Skeletal muscle satellite cell (primary cell): Measurements from ENCODE around the gene SLC25A5.

Experiments
- H3K27me3 ChIP-seq: 2 replicates; pipeline ENCODE4 v1.7.0; 2013; ENCODE audit warnings: low read length; ENCODE audit not compliant: control insufficient read depth, insufficient read depth
- H3K36me3 ChIP-seq: 2 replicates; pipeline ENCODE4 v1.7.0; 2013; ENCODE audit warnings: mild to moderate bottlenecking, control low read depth, low read length; ENCODE audit not compliant: insufficient read depth
- H3K4me1 ChIP-seq: 2 replicates; pipeline ENCODE4 v1.7.0; 2013; ENCODE audit warnings: low read length; ENCODE audit not compliant: control insufficient read depth, insufficient read depth
- H3K4me2 ChIP-seq: 2 replicates; pipeline ENCODE4 v1.7.0; 2013; ENCODE audit warnings: mild to moderate bottlenecking, low read length
- H3K4me3 ChIP-seq: 2 replicates; pipeline ENCODE4 v1.7.0; 2013; ENCODE audit warnings: low read length
- H3K9ac ChIP-seq: 2 replicates; pipeline ENCODE4 v1.7.0; 2013; ENCODE audit warnings: mild to moderate bottlenecking, low read depth, low read length, moderate library complexity
- H3K9me3 ChIP-seq: replicated peaks from 2 replicates; pipeline ENCODE4 v1.7.0; 2013; ENCODE audit warnings: mild to moderate bottlenecking, control low read depth, low read length

The SLC25A5 gene

GRCh38 chrX:119453202-119453601 lies 15.0 kb upstream of the SLC25A5 start:
- Histone ChIP-seq H3K27me3 (no peaks in the 10 kb centered on the region), H3K4me2 (no peak overlapping the region), H3K4me3 (no peak overlapping the region), H3K36me3 (no peaks in the 10 kb centered on the region), H3K9ac (no peak overlapping the region), H3K4me1 (peaks cover 4% of the 10 kb centered on the region), H3K9me3 (no peaks in the 10 kb centered on the region)

- Histone ChIP-seq H3K9me3 (no peaks in the 10 kb centered on the region), H3K36me3 (no peaks in the 10 kb centered on the region), H3K4me2 (no peak overlapping the region), H3K4me1 (peaks cover 4% of the 10 kb centered on the region), H3K9ac (no peak overlapping the region), H3K4me3 (no peak overlapping the region), H3K27me3 (no peaks in the 10 kb centered on the region)
These were observed 13.0 kb upstream of the SLC25A5 start for GRCh38 chrX:119455264-119455663.

- Histone ChIP-seq H3K9ac (no peak overlapping the region), H3K4me1 (peaks cover 4% of the 10 kb centered on the region)
These were observed 9.1 kb upstream of the SLC25A5 start for GRCh38 chrX:119459181-119459580.

GRCh38 chrX:119465555-119465954 lies 2.7 kb upstream of the SLC25A5 start:
- Histone ChIP-seq H3K9me3 (no peaks in the 10 kb centered on the region), H3K27me3 (no peaks in the 10 kb centered on the region), H3K4me2 (no peak overlapping the region)

More at GRCh38 chrX:119459181-119459580, 9.1 kb upstream of the SLC25A5 start:
- Histone ChIP-seq H3K27me3 (no peaks in the 10 kb centered on the region), H3K9me3 (no peaks in the 10 kb centered on the region), H3K36me3 (no peaks in the 10 kb centered on the region), H3K4me3 (no peak overlapping the region), H3K4me2 (no peak overlapping the region)

GRCh38 chrX:119466970-119467369 lies 1.3 kb upstream of the SLC25A5 start:
- Histone ChIP-seq H3K4me2 (no peak overlapping the region), H3K36me3 (peaks cover 17% of the 10 kb centered on the region), H3K9ac (no peak overlapping the region), H3K9me3 (no peaks in the 10 kb centered on the region), H3K4me1 (peaks cover 5% of the 10 kb centered on the region), H3K27me3 (no peaks in the 10 kb centered on the region), H3K4me3 (no peak overlapping the region)

More at GRCh38 chrX:119465555-119465954, 2.7 kb upstream of the SLC25A5 start:
- Histone ChIP-seq H3K4me1 (peaks cover 5% of the 10 kb centered on the region), H3K4me3 (no peak overlapping the region), H3K9ac (no peak overlapping the region), H3K36me3 (peaks cover 14% of the 10 kb centered on the region)

- peak overlapping the region; percentile 82 for H3K4me2 ChIP-seq
- no peaks in the 10 kb centered on the region for H3K27me3 ChIP-seq
- no peak overlapping the region for H3K4me3 ChIP-seq
- peaks cover 17% of the 10 kb centered on the region for H3K36me3 ChIP-seq
- H3K9ac ChIP-seq: no peak overlapping the region
- no peaks in the 10 kb centered on the region for H3K9me3 ChIP-seq
- peaks cover 5% of the 10 kb centered on the region for H3K4me1 ChIP-seq
These were observed 811 bp upstream of the SLC25A5 start for GRCh38 chrX:119467433-119467832.

GRCh38 chrX:119468551-119469312 lies 488 bp downstream of the SLC25A5 start:
- Histone ChIP-seq H3K4me2 (peak overlapping the region; percentile 86), H3K9me3 (no peaks in the 10 kb centered on the region), H3K36me3 (peaks cover 17% of the 10 kb centered on the region), H3K4me3 (peak overlapping the region; percentile 96), H3K4me1 (peaks cover 5% of the 10 kb centered on the region), H3K27me3 (no peaks in the 10 kb centered on the region), H3K9ac (peak overlapping the region; percentile 96)

- Histone ChIP-seq H3K27me3 (no peaks in the 10 kb centered on the region), H3K4me3 (peak overlapping the region; percentile 96), H3K9me3 (no peaks in the 10 kb centered on the region), H3K9ac (peak overlapping the region; percentile 96), H3K4me2 (peak overlapping the region; percentile 86), H3K4me1 (peaks cover 5% of the 10 kb centered on the region), H3K36me3 (peaks cover 17% of the 10 kb centered on the region)
These were observed 1.0 kb downstream of the SLC25A5 start for GRCh38 chrX:119469313-119469635.

GRCh38 chrX:119474615-119475388 lies 6.6 kb downstream of the SLC25A5 start:
- Histone ChIP-seq H3K36me3 (peaks cover 11% of the 10 kb centered on the region), H3K4me1 (peaks cover 5% of the 10 kb centered on the region), H3K4me2 (peak overlapping the region; percentile 13), H3K4me3 (no peak overlapping the region), H3K27me3 (no peaks in the 10 kb centered on the region), H3K9me3 (no peaks in the 10 kb centered on the region), H3K9ac (no peak overlapping the region)

GRCh38 chrX:119475389-119476101 lies 7.3 kb downstream of the SLC25A5 start:
- Histone ChIP-seq H3K4me3 (no peak overlapping the region), H3K36me3 (peaks cover 3% of the 10 kb centered on the region), H3K9ac (no peak overlapping the region), H3K4me1 (peaks cover 5% of the 10 kb centered on the region), H3K4me2 (peak overlapping the region; percentile 13), H3K27me3 (no peaks in the 10 kb centered on the region), H3K9me3 (no peaks in the 10 kb centered on the region)

GRCh38 chrX:119477812-119478232 lies 9.6 kb downstream of the SLC25A5 start:
- no peak overlapping the region for H3K9ac ChIP-seq
- H3K27me3 ChIP-seq: no peaks in the 10 kb centered on the region
- H3K4me2 ChIP-seq: peak overlapping the region; percentile 15
- peaks cover 5% of the 10 kb centered on the region for H3K4me1 ChIP-seq
- H3K9me3 ChIP-seq: no peaks in the 10 kb centered on the region
- no peaks in the 10 kb centered on the region for H3K36me3 ChIP-seq
- H3K4me3 ChIP-seq: no peak overlapping the region
